GM12878 (cell line): ENCODE results near the gene RAB26.

Experiments
- CBX3 ChIP-seq: fragments of 200-600 bp; sonication (generic); IDR thresholded peaks from 2 replicates; pipeline ENCODE4 v1.6.1; 2016; ENCODE audit warnings: low read depth, borderline replicate concordance
- YY1 ChIP-seq: IDR thresholded peaks from 2 replicates; pipeline ENCODE4 v1.6.1; 2011; ENCODE audit warnings: low read depth, mild to moderate bottlenecking, low read length
- TF ChIP-seq, protein P1 (sequence below): fragments of 450-650 bp; IDR thresholded peaks from 2 replicates; pipeline ENCODE4 v1.6.1; 2018; ENCODE audit warnings: mild to moderate bottlenecking, low read depth, moderate library complexity; ENCODE audit not compliant: partially characterized antibody

- TF ChIP-seq YY1 (no peak), CBX3 (no peak)
- TF ChIP-seq, protein P1, sequence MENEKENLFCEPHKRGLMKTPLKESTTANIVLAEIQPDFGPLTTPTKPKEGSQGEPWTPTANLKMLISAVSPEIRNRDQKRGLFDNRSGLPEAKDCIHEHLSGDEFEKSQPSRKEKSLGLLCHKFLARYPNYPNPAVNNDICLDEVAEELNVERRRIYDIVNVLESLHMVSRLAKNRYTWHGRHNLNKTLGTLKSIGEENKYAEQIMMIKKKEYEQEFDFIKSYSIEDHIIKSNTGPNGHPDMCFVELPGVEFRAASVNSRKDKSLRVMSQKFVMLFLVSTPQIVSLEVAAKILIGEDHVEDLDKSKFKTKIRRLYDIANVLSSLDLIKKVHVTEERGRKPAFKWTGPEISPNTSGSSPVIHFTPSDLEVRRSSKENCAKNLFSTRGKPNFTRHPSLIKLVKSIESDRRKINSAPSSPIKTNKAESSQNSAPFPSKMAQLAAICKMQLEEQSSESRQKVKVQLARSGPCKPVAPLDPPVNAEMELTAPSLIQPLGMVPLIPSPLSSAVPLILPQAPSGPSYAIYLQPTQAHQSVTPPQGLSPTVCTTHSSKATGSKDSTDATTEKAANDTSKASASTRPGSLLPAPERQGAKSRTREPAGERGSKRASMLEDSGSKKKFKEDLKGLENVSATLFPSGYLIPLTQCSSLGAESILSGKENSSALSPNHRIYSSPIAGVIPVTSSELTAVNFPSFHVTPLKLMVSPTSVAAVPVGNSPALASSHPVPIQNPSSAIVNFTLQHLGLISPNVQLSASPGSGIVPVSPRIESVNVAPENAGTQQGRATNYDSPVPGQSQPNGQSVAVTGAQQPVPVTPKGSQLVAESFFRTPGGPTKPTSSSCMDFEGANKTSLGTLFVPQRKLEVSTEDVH = no peak
Measured at GRCh38 chr16:2145843-2146242, 2.6 kb upstream of the RAB26 start.
